Chondrocyte (in vitro differentiated cells): ENCODE data around the gene PIGW. TPM values are rescaled to one million over a fixed set of nuclear protein-coding genes. Genes with fewer than 3 reads are reported as not detected.

Experiments
- DNase-seq: peaks from one replicate; pipeline ENCODE4 v3.0.0; 2021; ENCODE audit warnings: mixed read lengths, low spot score
- H3K27ac Mint-ChIP-seq: one replicate; pipeline ENCODE4 v1.8.0; 2021; ENCODE audit warnings: mild to moderate bottlenecking, moderate library complexity, mixed read lengths; ENCODE audit not compliant: unreplicated experiment
- H3K27me3 Mint-ChIP-seq: 2 replicates; pipeline ENCODE4 v1.8.0; 2021; ENCODE audit warnings: low read depth, mixed read lengths
- H3K36me3 Mint-ChIP-seq: 2 replicates; pipeline ENCODE4 v1.8.0; 2021; ENCODE audit warnings: low read depth, mixed read lengths
- H3K4me1 Mint-ChIP-seq: 2 replicates; pipeline ENCODE4 v1.8.0; 2021; ENCODE audit warnings: low read depth, mild to moderate bottlenecking, mixed read lengths
- H3K4me3 Mint-ChIP-seq: one replicate; pipeline ENCODE4 v1.8.0; 2021; ENCODE audit warnings: mild to moderate bottlenecking, moderate library complexity, mixed read lengths; ENCODE audit not compliant: unreplicated experiment
- H3K9me3 Mint-ChIP-seq: 2 replicates; pipeline ENCODE4 v1.8.0; 2021; ENCODE audit warnings: low read depth, mixed read lengths
- total RNA-seq: library from RNA; stranded (reverse); gene quantifications from 3 replicates; pipeline ENCODE4 v1.2.1, GENCODE V29; 2021
- TF ChIP-seq, protein P1 (sequence below): fragments of 200-600 bp; sonication (generic); IDR thresholded peaks from 2 replicates; pipeline ENCODE4 v1.5.0; 2021; ENCODE audit warnings: antibody characterized with exemption, mild to moderate bottlenecking, moderate library complexity

The PIGW gene
- total RNA-seq, 1 donor from 2014 or later: 10.5 TPM

DNA sequence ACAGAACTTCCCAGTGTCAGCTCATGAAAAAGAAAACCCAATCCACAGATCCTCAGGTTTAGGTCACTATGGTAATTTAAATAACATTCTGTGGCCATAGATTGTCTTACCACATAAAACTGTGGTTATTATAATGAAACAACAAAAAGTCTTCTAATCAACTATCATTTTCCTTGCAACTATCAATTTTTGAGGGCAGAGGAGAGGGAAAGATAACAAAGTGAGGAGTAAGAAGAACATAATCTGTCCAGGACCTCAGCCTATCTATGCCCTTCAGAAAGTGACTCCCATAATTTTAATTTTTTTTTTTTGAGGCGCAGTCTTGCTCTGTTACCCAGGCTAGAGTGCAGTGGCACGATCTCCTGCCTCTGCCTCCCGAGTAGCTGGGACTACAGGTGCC is 5.9 kb downstream of the PIGW start:
- H3K36me3 Mint-ChIP-seq: no peaks in the 10 kb centered on the region
- DNase-seq: no peak
- no peak overlapping the region for H3K4me3 Mint-ChIP-seq
- H3K27ac Mint-ChIP-seq: no peak overlapping the region
- no peaks in the 10 kb centered on the region for H3K9me3 Mint-ChIP-seq
- TF ChIP-seq, protein P1, sequence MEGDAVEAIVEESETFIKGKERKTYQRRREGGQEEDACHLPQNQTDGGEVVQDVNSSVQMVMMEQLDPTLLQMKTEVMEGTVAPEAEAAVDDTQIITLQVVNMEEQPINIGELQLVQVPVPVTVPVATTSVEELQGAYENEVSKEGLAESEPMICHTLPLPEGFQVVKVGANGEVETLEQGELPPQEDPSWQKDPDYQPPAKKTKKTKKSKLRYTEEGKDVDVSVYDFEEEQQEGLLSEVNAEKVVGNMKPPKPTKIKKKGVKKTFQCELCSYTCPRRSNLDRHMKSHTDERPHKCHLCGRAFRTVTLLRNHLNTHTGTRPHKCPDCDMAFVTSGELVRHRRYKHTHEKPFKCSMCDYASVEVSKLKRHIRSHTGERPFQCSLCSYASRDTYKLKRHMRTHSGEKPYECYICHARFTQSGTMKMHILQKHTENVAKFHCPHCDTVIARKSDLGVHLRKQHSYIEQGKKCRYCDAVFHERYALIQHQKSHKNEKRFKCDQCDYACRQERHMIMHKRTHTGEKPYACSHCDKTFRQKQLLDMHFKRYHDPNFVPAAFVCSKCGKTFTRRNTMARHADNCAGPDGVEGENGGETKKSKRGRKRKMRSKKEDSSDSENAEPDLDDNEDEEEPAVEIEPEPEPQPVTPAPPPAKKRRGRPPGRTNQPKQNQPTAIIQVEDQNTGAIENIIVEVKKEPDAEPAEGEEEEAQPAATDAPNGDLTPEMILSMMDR: no peak
- H3K27me3 Mint-ChIP-seq: no peaks in the 10 kb centered on the region
- H3K4me1 Mint-ChIP-seq: peaks cover 15% of the 10 kb centered on the region

DNA sequence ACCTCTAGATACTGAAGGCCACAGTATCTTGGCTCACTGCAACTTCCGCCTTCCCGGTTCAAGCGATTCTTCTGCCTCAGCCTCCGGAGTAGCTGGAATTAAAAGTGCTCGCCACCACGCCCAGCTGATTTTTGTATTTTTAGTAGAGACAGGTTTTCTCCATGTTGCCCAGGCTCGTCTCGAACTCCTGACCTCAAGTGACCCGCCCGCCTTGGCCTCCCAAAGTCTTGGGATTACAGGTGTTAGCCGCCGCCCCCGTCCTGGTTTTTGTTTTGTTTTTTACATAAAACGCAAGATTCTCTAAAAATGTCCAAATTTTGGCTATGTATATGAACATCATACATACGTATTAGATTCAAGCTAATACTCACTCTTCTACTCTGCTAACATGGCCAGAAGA is 8.0 kb downstream of the PIGW start:
- DNase-seq: no peak
- Mint-ChIP-seq H3K27me3 (no peaks in the 10 kb centered on the region), H3K4me3 (no peak overlapping the region), H3K4me1 (peaks cover 25% of the 10 kb centered on the region), H3K36me3 (no peaks in the 10 kb centered on the region), H3K27ac (no peak overlapping the region), H3K9me3 (no peaks in the 10 kb centered on the region)
- TF ChIP-seq, protein P1: no peak

DNA sequence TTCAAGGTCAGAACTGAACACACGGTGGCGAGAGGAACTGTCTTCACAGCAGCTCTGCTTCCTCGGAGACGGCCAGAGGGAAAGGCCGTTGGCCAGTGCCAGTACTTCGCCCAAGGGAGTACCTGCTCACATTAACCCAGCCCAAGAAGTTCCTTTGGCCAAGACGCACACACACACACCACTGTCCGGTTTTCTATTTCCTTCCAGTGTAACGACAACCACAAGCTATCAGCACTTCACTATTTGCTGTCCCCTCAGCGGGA is 9.2 kb downstream of the PIGW start:
- Mint-ChIP-seq H3K4me1 (peaks cover 38% of the 10 kb centered on the region), H3K36me3 (no peaks in the 10 kb centered on the region), H3K9me3 (no peaks in the 10 kb centered on the region), H3K27me3 (no peaks in the 10 kb centered on the region), H3K4me3 (peak overlapping the region; percentile 94), H3K27ac (peak overlapping the region; percentile 99)
- TF ChIP-seq, protein P1: peak; percentile 48
- no peak for DNase-seq

DNA sequence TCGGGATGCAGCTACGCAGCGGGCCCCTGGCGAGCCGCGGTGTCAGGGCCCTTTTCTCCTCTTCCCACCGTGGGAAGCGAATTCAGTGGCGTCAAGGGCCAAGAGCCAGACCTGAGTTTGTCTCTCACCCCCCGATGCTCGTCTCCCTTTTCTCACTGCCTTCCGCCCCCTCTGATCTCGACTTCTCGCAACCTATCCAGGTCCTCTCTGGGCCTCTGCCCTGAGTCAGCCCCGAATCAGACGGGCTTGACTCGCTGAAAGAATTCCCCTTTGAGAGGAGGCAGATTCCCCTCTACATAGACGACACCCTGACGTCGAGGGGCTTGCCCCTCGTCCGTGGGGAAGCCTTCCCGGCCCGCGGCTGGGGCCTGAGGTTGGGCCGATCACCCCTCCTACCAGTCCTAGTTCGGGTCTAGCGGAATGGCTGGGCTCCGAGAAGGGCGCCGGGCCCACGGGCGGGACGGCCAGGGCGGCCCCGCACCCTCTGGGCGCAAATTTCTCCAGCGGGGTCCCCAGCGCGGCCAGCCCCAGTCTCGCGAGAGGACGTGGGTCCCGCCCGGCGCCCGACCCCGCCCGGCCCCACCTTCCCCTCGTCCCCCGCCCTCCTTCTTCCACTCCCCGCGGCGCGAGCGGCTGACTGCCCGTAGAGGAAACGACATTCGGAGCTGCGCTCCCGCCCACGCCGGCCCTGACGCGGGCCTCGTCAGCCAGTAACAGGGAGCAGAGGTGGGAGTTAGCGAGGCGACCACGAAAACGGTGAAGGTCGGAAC is 9.7 kb downstream of the PIGW start, which contains the start of gene GGNBP2:
Gene GGNBP2 (plus strand): TSS at position 613 of the 770 bp plus-strand sequence. CDS start 806 bp downstream, outside the sequence.
- Mint-ChIP-seq H3K36me3 (no peaks in the 10 kb centered on the region), H3K27me3 (no peaks in the 10 kb centered on the region), H3K4me3 (peak within 1 kb of the TSS; percentile 94), H3K27ac (peak within 1 kb of the TSS; percentile 99), H3K4me1 (peaks cover 38% of the 10 kb centered on the region), H3K9me3 (no peaks in the 10 kb centered on the region)
- TF ChIP-seq, protein P1: no peak
- DNase-seq: peak; percentile 98

DNA sequence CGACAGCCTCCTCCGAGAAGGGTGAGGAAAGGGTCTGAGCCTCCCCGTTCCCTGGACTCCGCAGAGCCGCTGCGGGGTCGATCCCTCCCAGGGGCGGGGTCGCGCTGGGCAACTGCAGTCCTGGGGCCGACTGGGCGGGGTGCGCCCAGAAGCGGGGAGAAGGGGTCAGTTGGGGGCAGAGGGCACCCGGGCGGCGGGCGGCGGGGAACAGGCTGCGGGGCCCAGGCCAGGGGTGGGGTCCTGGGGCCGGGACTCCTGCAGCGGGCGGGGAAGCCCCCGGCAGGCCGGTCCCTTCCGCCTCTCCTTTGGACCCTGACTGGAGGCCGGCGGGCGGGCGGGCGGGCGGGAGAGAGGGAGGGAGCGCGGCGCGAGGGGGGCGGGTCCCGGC is 10.3 kb downstream of the PIGW start:
- peak overlapping the region; percentile 99 for H3K27ac Mint-ChIP-seq
- H3K36me3 Mint-ChIP-seq: no peaks in the 10 kb centered on the region
- TF ChIP-seq, protein P1: no peak
- peak overlapping the region; percentile 94 for H3K4me3 Mint-ChIP-seq
- peaks cover 39% of the 10 kb centered on the region for H3K4me1 Mint-ChIP-seq
- no peaks in the 10 kb centered on the region for H3K9me3 Mint-ChIP-seq
- DNase-seq: no peak
- H3K27me3 Mint-ChIP-seq: no peaks in the 10 kb centered on the region
